Measurements from ENCODE around the gene ZCCHC18.
A peak's percentile ranks its signal among the peaks of the same experiment; 100 is the strongest.
"Not testable (repeated sequence)": the region's sequence is repeated elsewhere in the genome, so short reads cannot be mapped to it uniquely, and the experiment has no call there.

The ZCCHC18 gene

GRCh38 chrX:104112326-104112951, at the start of gene ZCCHC18:
ZCCHC18 (plus strand) TSS chrX:104112523; CDS start chrX:104114112, 1,589 bp downstream.
- DNase-seq (ENCODE audit: low spot score), result peak; percentile 62
- FAIRE-seq, result no peak

GRCh38 chrX:104062636-104063035, 49.7 kb upstream of the ZCCHC18 start:
- FAIRE-seq; DNase-seq (ENCODE audit: low spot score): not testable (repeated sequence)

GRCh38 chrX:104075778-104076445, 36.4 kb upstream of the ZCCHC18 start, which contains the start of gene TMSB15C:
TMSB15C (minus strand) TSS chrX:104076236.
- not testable (repeated sequence) for DNase-seq (ENCODE audit: low spot score); FAIRE-seq

GRCh38 chrX:104077854-104078253, 34.5 kb upstream of the ZCCHC18 start:
- FAIRE-seq; DNase-seq (ENCODE audit: low spot score): not testable (repeated sequence)

GRCh38 chrX:104084063-104084462, 28.3 kb upstream of the ZCCHC18 start:
- DNase-seq (ENCODE audit: low spot score) (no peak), FAIRE-seq (no peak)

GRCh38 chrX:104084534-104085277, 27.6 kb upstream of the ZCCHC18 start:
- no peak for FAIRE-seq
- DNase-seq (ENCODE audit: low spot score), result no peak

- DNase-seq (ENCODE audit: low spot score) (no peak), FAIRE-seq (no peak)
These were observed 26.8 kb upstream of the ZCCHC18 start for GRCh38 chrX:104085477-104085876.

- no peak for FAIRE-seq
- no peak for DNase-seq (ENCODE audit: low spot score)
These were observed 26.4 kb upstream of the ZCCHC18 start for GRCh38 chrX:104085919-104086318.

GRCh38 chrX:104098151-104098808, 14.0 kb upstream of the ZCCHC18 start:
- DNase-seq (ENCODE audit: low spot score) (peak; percentile 6), FAIRE-seq (no peak)

GRCh38 chrX:104098919-104099318, 13.4 kb upstream of the ZCCHC18 start:
- DNase-seq (ENCODE audit: low spot score) (no peak), FAIRE-seq (no peak)

- FAIRE-seq, result no peak
These were observed 7.6 kb upstream of the ZCCHC18 start for GRCh38 chrX:104104676-104105075.

GRCh38 chrX:104105330-104106262, 6.7 kb upstream of the ZCCHC18 start:
- FAIRE-seq (no peak), DNase-seq (ENCODE audit: low spot score) (no peak)

More at GRCh38 chrX:104104676-104105075, 7.6 kb upstream of the ZCCHC18 start:
- no peak for DNase-seq (ENCODE audit: low spot score)

- DNase-seq (ENCODE audit: low spot score) (no peak), FAIRE-seq (no peak)
These were observed 3.4 kb upstream of the ZCCHC18 start for GRCh38 chrX:104108955-104109354.

GRCh38 chrX:104110491-104111240, 1.7 kb upstream of the ZCCHC18 start:
- not testable (repeated sequence) for FAIRE-seq; DNase-seq (ENCODE audit: low spot score)

- DNase-seq (ENCODE audit: low spot score), result peak; percentile 32
- no peak for FAIRE-seq
These were observed 1.1 kb downstream of the ZCCHC18 start for GRCh38 chrX:104113222-104113965.

GRCh38 chrX:104117759-104118158, 5.4 kb downstream of the ZCCHC18 start:
- FAIRE-seq (no peak), DNase-seq (ENCODE audit: low spot score) (no peak)

- FAIRE-seq (no peak), DNase-seq (ENCODE audit: low spot score) (no peak)
These were observed 6.4 kb downstream of the ZCCHC18 start for GRCh38 chrX:104118765-104119164.

GRCh38 chrX:104122829-104123228, 10.5 kb downstream of the ZCCHC18 start:
- no peak for FAIRE-seq
- no peak for DNase-seq (ENCODE audit: low spot score)

GRCh38 chrX:104126856-104127255, 14.5 kb downstream of the ZCCHC18 start:
- no peak for DNase-seq (ENCODE audit: low spot score)
- FAIRE-seq, result no peak

Data from urothelium cell line (cell line).